NCI-H1436 (cell line): ENCODE results near the gene SLC6A12.

Source experiments
- DNase-seq: peaks from one replicate; lab custom pipeline; 2025; lab: John Stamatoyannopoulos, UW

Gene SLC6A12

DNA sequence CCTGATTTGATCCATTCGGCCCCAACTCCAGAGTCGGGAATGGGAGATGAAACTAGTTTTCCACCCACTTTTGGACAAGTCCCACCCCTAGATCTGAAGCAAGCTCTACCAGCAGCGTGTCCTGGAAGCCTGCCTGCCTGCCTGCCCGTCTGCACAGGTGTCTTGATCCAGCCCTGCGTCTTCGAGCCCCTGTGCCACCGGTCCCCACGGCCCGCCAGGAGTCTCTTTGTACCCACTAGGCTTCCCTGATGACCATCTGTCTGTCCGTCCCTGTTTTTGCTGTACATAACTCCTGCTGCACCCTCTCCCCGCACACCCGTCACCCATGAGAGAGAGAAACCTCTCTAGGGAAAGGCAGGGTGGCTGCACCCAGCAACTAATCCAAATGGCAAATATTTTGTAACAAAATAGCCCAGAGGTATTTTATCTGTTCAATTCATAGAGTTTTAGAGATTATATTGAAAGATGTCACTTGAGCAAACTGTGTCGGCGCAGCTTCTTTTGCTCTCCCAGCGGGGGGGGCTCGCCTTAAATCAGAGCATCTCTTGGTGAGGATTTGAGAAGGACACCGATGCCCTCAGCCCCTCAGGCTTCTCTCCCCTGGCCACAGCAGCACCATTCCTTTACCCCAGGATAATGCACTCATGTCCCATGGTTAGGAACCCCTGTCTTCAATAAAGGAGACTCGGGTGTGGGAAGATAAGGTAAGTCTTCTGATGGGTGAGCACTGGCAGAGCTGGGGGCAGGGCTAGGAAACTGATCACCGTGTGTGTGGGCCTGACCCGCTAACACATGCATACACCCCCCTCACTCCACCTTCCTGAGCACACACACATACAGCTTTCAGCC is 35.8 kb downstream of the SLC6A12 start:
- DNase-seq = no peak

DNA sequence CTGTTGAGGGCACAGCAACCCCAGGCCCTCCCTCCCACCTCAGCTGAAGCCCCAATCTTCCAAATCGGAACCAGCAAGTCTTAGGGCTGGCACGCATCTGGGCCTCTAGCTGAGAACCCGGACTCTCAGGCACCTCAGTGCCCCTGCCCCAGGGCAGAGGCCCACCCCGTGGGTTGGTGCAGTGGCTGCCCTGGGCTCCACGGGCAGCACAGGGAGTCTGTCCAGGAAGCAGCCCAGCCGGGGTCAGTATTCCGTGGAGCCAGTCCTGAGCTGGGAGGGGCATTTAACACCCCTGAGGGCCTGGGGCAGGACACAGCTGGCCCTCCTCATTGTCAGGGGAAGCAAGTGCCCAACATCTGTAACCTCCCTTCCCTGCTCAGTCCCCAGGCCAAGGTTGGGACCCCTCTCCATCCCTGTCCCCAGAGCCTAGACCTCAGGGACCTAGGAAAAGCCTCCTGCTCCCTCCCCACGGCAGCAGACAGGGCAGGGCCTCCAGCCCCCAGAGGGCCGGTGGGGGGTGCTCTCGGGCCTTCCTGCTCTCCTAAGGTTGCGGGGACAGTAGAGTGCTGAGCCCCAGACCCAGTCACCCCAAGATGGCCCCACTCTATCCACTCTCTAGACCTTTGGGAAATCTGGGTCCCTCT is 36.5 kb downstream of the SLC6A12 start:
- DNase-seq = no peak

DNA sequence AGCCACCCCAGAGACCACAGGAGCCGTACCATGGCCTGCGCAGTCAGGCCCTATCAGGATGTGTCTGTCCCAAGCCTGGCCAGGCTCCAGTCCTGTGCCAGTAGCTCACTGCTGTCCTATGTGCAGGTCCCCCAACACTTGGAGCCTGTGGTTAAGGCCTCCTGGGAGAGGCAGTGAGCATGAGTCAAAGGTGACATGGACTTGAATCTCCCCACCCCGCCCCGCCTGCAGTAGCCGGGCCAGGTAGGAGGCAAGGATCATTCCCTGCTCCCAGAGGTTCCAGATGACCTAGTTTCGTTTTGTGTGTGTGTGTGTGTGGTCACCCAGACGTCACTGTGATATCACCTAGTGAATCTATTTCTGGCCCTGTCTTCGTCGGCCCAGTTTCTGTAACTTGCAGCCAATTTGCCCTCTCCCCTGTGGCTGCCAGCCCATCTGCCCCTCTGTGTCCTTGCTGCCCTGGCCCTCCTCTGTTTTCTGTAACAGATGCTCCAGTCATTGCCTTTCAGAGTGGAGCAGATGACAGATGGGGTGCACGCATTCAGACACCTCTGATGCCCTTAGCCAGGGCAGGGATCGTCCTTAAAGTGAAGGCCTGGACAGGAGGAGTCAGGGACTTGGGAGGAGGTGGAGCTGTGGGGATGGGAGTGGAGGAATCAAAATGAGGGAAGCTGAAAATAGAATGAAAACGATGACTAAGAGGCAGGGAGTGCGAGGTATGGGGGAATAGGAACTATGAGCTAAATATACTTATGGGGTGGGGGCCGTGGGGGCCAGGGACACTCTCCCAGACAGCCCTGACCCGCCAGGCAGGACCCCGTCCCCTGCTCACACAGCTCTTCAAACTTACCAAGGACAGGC is 37.4 kb downstream of the SLC6A12 start:
- no peak for DNase-seq

DNA sequence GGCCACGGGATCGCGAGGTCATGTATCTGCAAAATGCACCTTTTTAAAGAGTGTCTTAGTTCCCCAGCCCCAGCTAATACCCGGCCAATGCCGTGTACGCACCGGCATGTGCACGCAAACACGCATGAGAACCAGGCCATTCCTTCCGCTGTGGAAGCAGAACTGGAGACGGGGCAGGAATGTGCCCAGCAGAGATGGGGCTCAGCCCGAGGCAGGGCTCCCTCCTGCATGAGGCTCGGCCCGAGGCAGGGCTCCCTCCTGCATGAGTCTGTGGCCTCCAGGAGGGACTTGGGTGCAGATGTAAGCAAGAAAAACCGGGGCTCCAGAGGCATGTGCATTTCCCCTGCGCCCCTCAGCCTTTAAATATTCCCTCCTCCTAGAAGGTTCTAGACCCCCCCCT is 38.2 kb downstream of the SLC6A12 start:
- DNase-seq = no peak

GRCh38 chr12:175250-175649 is 38.7 kb downstream of the SLC6A12 start:
- no peak for DNase-seq

- no peak for DNase-seq
Observed at GRCh38 chr12:174596-174995, 39.4 kb downstream of the SLC6A12 start.

- DNase-seq = no peak
Observed at GRCh38 chr12:174124-174523, 39.8 kb downstream of the SLC6A12 start.

DNA sequence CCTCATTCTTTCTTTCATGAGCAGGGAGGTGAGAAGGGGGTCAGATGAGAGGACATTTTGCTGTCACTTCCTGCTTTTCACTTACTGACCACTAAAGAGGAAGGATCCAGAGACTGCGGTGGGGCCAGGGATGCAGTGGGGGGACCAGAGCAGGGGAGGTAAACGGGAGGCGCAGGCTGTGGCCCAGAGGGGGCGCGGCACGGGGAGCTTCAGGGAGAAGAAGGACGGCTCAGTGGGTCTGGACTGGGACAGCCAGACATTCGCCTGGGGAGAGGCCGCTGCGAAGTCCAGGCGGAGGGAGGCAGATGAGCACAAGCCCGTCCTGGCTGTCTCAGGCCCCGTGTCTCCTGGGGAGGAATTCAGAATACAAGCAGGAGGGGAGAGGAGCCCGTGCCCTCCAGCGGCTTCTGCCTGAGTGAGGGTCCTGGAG is 41.2 kb downstream of the SLC6A12 start:
- no peak for DNase-seq

GRCh38 chr12:171743-172676 is 41.9 kb downstream of the SLC6A12 start:
- peak; percentile 9 for DNase-seq

DNA sequence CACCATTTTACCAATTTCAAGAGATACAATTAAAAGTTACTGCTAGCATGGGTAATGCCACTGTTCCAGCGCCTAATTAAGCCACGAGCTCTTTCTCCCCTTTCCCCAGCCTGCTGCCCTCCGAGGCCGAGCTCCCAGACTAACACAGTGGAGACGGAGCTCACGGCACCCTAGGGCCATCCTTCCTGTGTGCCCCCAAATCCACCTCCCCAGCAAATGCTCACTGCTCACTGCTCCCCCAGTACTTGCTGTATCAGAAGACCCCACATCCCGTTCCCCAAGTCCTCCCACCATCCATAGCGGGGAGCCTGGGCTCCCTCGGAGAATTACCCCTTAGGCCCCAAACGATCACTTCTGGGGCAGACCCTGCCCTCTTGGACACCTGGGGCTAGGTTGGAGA is 42.7 kb downstream of the SLC6A12 start:
- DNase-seq = no peak

- no peak for DNase-seq
Observed at GRCh38 chr12:170371-171225, 43.4 kb downstream of the SLC6A12 start.

DNA sequence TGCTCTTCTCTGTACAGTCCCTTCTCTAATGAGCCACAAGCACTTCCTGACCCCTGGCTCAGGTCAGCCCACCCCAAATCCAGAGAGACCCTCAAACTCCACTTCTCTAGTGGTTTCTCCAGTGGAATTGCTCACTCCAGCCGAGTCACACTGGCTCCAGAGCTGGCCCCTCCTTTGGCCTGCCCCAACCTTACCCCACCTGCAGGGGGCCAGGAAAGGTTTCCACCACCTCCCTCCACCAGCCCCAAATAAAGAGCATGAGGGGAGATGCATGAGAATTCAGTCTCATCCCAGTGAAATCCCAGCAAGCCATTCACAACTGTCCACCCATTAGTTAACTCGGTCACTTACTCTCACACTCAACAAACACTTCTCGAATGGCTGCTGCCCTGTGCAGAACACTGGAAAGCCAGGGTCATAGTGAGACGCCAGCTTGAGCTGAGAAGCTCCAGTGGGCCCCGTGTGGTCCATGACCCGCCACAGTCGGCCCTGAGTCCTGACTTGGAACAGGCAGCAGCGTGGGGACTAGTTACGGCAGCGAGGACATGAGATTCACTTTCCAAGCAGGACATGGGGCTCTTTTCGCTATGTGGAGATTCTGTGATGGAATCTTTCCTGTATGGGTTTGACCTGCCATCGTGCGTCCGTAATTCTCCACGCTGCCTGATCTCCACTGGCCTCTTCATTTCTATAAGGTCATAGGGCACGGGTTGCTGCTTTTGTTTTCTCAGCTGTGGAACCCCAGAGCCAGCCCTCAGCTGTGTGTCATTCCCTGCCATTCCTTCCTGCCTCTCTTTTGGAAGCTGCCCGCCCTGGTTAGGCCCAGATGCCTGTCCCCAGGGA is 44.2 kb downstream of the SLC6A12 start:
- no peak for DNase-seq

GRCh38 chr12:168763-169525 is 45.0 kb downstream of the SLC6A12 start:
- no peak for DNase-seq

- DNase-seq = no peak
Observed at GRCh38 chr12:167959-168600, 45.9 kb downstream of the SLC6A12 start.

GRCh38 chr12:166425-167075 is 47.4 kb downstream of the SLC6A12 start:
- no peak for DNase-seq

- no peak for DNase-seq
Observed at GRCh38 chr12:165862-166368, 48.0 kb downstream of the SLC6A12 start.

DNA sequence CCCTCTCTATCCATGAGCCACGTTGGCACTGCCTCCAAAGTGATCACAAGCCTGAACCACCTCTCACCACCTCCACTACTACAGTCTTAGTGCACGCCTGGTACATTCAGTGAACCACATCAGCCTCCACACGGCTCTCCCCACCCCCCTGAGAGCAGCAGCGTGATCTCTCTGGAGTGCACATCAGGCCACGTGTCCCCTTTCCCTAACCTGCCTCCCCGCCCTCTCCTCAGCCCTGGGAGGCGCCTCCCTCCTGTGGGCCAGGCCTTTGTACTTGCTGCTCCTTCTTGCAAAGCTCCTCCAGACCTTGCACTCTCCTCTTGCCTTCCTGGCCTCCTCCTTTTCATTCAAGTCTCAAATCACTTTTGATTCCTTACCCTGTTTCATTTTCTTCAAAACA is 49.8 kb downstream of the SLC6A12 start:
- DNase-seq = peak; percentile 67
